Nephron progenitor cell (in vitro differentiated cells): ENCODE results near the gene ITPK1.

ENCODE experiments used
- DNase-seq: peaks from one replicate; pipeline ENCODE4 v3.0.0; 2021
- H3K27ac Mint-ChIP-seq: 2 replicates; pipeline ENCODE4 v1.8.0; 2021; ENCODE audit warnings: mild to moderate bottlenecking, moderate library complexity, mixed read lengths
- H3K27me3 Mint-ChIP-seq: 2 replicates; pipeline ENCODE4 v1.8.0; 2021; ENCODE audit warnings: mild to moderate bottlenecking, low read depth, mixed read lengths; ENCODE audit not compliant: poor library complexity
- H3K36me3 Mint-ChIP-seq: 2 replicates; pipeline ENCODE4 v1.8.0; 2021; ENCODE audit warnings: low read depth, mixed read lengths
- H3K4me1 Mint-ChIP-seq: 2 replicates; pipeline ENCODE4 v1.8.0; 2021; ENCODE audit warnings: mixed read lengths
- H3K4me3 Mint-ChIP-seq: 2 replicates; pipeline ENCODE4 v1.8.0; 2021; ENCODE audit warnings: mild to moderate bottlenecking, moderate library complexity, mixed read lengths
- H3K9me3 Mint-ChIP-seq: 2 replicates; pipeline ENCODE4 v1.8.0; 2021; ENCODE audit warnings: mild to moderate bottlenecking, moderate library complexity, mixed read lengths
- CTCF ChIP-seq: fragments of 200-600 bp; sonication (generic); IDR thresholded peaks from 2 replicates; pipeline ENCODE4 v1.5.0; 2021; ENCODE audit warnings: antibody characterized with exemption

Gene ITPK1

GRCh38 chr14:92917041-92917940 is 198.4 kb downstream of the ITPK1 start:
- H3K4me1 Mint-ChIP-seq = peaks cover 5% of the 10 kb centered on the region
- no peak for DNase-seq
- H3K9me3 Mint-ChIP-seq = peaks cover 8% of the 10 kb centered on the region
- no peaks in the 10 kb centered on the region for H3K36me3 Mint-ChIP-seq
- peaks cover 75% of the 10 kb centered on the region for H3K27me3 Mint-ChIP-seq
- no peak overlapping the region for H3K4me3 Mint-ChIP-seq
- no peak for TF ChIP-seq CTCF
- no peak overlapping the region for H3K27ac Mint-ChIP-seq

- no peak overlapping the region for H3K4me3 Mint-ChIP-seq
- no peak overlapping the region for H3K27ac Mint-ChIP-seq
- H3K27me3 Mint-ChIP-seq = peaks cover 64% of the 10 kb centered on the region
- no peak for DNase-seq
- H3K9me3 Mint-ChIP-seq = peaks cover 8% of the 10 kb centered on the region
- no peaks in the 10 kb centered on the region for H3K4me1 Mint-ChIP-seq
- H3K36me3 Mint-ChIP-seq = no peaks in the 10 kb centered on the region
- no peak for TF ChIP-seq CTCF
Observed at GRCh38 chr14:92916201-92916600, 199.5 kb downstream of the ITPK1 start.

GRCh38 chr14:92914087-92914656 is 201.6 kb downstream of the ITPK1 start:
- Mint-ChIP-seq H3K27ac (no peak overlapping the region), H3K4me3 (no peak overlapping the region), H3K9me3 (peaks cover 16% of the 10 kb centered on the region), H3K27me3 (peaks cover 45% of the 10 kb centered on the region), H3K36me3 (no peaks in the 10 kb centered on the region), H3K4me1 (no peaks in the 10 kb centered on the region)
- TF ChIP-seq CTCF = no peak
- peak; percentile 90 for DNase-seq

GRCh38 chr14:92907316-92907911 is 208.3 kb downstream of the ITPK1 start:
- H3K36me3 Mint-ChIP-seq = no peaks in the 10 kb centered on the region
- no peak for DNase-seq
- H3K4me3 Mint-ChIP-seq = no peak overlapping the region
- no peak for TF ChIP-seq CTCF
- peaks cover 53% of the 10 kb centered on the region for H3K27me3 Mint-ChIP-seq
- H3K4me1 Mint-ChIP-seq = peaks cover 7% of the 10 kb centered on the region
- H3K27ac Mint-ChIP-seq = no peak overlapping the region
- H3K9me3 Mint-ChIP-seq = peaks cover 9% of the 10 kb centered on the region

GRCh38 chr14:92906823-92907222 is 208.9 kb downstream of the ITPK1 start:
- Mint-ChIP-seq H3K27ac (no peak overlapping the region), H3K4me1 (peaks cover 9% of the 10 kb centered on the region), H3K36me3 (no peaks in the 10 kb centered on the region), H3K27me3 (peaks cover 59% of the 10 kb centered on the region), H3K9me3 (peaks cover 8% of the 10 kb centered on the region), H3K4me3 (no peak overlapping the region)
- no peak for DNase-seq
- no peak for TF ChIP-seq CTCF
